DMS 273 (cell line): ENCODE results near the gene ASPA.
"Not testable (repeated sequence)": the region's sequence is repeated elsewhere in the genome, so short reads cannot be mapped to it uniquely, and the experiment has no call there.

Source experiments
- DNase-seq: peaks from one replicate; lab custom pipeline; 2025; ENCODE audit not compliant: unreplicated experiment; lab: John Stamatoyannopoulos, UW

Gene ASPA

DNA sequence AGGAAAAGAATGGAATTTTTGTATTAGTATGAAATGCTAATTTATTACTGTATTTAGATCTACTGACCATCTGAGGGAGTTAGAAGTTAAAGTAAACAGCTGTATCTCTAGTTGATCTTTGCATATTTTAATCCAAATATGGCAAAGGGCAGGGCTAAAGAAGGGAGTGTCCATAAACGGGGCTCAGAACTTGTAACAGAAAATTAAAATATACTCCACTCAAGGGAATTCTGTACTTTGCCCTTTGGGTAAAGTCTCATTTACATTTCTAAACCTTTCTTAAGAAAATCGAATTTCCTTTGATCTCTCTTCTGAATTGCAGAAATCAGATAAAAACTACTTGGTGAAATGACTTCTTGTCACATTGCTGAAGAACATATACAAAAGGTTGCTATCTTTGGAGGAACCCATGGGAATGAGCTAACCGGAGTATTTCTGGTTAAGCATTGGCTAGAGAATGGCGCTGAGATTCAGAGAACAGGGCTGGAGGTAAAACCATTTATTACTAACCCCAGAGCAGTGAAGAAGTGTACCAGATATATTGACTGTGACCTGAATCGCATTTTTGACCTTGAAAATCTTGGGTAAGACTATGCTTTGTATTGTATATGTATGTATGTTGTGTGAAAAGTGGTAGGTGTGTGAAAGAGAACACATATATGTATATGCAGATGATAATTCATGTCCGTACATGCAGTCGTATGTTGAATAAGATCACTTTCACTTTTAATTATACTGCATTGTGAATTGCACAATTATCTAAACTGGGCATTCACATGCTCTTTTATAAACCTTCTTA lies at the start of gene ASPA:
ASPA (plus strand) TSS at position 186 of the 799 bp plus-strand sequence; CDS start at position 349, 163 bp downstream.
- no peak for DNase-seq

DNA sequence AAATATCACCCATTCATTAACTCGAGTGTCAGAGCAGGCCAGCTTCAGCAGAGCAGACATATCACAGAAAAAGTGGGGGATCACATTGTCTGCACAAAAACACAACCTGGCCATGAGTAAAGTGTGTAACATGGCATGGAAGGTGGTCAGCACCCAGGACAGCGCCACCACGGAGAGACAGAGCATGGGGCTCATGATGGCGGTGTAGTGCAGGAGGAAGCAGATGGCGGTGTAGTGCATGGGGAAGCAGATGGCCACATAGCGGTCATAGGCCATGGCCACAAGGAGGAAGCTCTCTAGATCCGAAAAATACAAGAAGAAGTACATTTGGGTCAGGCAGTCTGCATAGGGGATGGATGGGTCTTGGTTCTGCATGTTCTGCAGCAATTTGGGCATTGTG lies 42.6 kb upstream of the ASPA start:
- peak; percentile 1 for DNase-seq

DNA sequence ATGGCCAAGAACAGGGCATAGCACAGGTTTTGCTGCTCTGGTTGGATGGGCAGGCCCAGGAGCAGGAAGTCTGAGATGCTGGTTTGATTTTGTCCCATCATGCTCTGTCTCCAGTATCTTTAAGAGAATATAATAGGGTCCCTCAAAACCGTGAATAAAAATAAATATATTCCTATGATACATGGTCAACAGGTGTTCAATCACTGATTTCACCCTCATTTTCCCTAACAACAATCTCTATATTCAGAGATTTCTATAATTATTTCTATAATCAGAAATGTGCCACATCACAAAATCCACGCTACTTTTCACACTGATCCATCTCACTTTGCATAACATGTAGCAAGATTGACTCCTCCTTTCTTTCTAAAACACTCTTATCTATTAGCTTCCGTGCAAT lies 42.1 kb upstream of the ASPA start, which contains the start of gene OR1E2:
OR1E2 (minus strand) TSS at position 101 of the 400 bp plus-strand sequence; CDS start at position 101, 0 bp downstream.
- no peak for DNase-seq

DNA sequence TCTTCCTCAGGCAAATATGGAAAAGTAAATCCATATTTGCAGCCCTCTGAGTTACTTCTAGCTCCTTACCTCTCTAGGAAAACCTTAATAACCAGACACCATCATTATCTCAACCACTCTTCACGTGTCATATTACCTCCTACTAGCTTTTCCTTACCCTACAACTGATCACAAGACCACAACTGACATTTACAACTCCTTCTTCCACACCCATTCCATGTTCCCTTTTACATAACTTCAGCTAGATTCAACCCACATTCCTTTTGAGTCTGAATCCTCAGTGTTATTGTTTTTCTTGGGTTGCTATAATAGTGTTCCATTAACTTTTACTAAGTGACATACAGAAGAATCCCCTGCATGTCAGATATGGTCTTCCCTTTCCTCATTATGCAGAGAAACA lies 37.4 kb upstream of the ASPA start:
- no peak for DNase-seq

DNA sequence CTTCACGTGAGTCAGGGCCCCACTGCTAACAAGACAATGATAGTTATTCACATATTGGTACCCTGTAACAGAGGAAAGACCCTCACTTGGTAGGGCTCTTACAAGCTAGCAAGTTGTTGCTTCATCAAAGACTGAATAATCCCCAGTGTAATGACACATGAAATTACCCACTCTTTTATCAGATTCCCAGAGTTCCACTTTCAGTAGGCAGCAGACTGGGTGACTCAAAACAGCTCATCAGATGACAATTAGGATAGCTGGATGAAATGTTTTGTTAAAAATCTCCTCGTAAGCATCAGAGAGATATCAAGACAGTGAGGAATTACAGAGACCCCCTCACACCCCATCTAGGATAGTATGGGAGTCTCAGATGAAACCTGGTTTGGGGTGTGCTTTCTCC lies 35.3 kb upstream of the ASPA start:
- no peak for DNase-seq

DNA sequence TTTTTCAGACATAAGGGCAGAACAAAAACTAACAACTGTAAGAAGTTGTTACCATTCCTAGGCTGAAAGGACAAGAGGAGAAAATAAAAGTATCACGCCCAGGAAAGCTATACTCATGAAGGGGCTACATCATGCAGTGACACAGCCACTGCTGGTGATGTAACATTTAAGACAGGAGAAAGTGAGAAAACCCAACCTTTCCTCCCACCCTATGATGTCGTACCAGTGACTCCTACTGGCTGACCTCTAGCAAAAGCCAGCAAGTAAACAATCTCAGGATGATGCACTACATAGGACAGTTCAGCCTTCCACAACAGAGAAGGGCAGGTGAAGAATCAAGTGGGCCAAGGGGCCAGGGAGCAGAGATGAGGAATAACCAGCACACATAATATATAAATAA lies 28.2 kb upstream of the ASPA start:
- peak; percentile 5 for DNase-seq

DNA sequence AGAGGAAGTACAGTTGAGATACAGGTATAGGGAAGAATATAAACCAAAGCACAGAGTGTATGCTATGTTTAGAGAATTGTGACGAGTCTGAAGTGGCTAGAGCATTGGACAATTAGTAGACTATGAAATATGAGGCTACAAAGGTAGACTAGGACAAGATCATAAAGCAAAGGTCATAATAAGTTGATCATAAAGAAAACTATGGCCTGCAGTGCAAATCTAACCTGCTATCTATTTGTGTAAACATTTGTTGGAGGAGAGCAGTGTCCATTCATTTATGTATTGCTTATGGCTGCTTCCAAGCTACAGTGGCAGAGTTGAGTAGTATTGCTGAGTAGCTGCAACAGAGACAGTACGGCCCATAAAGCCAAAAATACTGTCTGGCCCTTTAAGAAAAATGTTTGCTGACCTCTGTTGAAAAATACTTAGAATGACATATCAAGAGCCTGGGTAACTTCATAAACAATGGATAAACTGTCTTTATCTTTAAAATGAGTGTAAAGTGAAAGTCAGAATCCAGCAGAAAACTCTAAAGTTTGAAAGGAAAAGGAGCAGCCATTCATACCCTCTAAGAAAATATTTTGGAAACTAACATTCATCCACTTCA lies 27.6 kb upstream of the ASPA start:
- DNase-seq, result no peak

DNA sequence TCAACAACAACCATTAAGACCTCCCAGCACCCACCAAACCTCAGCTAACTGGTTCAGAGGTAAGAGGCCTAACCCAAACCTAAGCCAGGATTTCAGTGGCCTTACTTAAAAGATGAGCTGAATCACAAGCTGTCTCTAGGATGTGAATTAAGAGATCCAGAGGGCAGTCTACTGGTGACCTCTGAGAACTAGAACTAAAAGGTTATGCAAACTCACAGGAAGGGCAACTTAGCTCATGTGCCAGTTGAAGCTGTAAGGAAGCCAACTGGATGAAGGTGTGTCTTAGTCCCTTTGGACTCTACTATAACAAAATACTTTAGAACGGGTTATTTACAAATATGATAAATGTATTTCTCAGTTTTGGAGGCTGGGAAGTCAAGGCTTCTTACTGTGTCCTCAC lies 9.4 kb upstream of the ASPA start:
- DNase-seq, result not testable (repeated sequence)

DNA sequence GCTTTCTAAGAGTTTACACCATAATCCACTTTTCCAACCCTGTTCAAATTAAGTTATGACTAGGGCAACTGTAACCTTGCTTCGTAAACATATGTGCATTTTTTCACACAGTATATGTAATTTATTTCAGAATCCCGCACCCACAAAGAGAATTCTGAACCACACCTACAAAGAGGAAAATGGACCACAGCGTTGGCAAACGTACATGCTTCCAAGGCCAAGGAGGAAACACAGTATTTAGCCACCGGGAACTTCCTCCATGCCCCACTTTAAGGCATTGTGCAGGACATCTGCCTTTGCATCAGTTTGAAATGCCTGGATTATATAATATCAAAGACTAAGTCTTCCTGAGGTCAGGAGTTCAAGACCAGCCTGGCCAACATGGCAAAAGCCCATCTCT lies 6.3 kb upstream of the ASPA start:
- DNase-seq, result no peak

DNA sequence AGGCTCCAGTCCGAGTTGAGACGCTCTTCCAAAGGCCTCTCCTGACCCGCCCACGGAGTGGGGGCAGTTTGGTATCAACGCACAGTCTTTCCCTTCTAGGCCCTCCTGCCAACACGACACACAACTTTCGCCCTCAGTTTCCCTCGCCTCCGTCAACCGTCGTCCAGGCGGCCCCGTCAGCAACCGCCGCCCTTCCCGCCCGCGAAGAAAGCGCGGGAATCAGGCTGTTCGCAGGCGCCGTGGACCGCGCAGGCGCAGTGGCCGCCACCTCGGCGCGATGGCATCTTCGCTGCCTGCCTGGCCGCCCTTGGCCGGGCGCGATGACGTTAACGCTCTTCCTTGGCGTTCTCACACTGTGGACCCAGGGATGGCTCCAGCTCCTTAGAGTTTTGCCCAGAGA lies 4.2 kb upstream of the ASPA start, which contains the start of gene SPATA22:
SPATA22 (minus strand) TSS at position 221 of the 400 bp plus-strand sequence. CDS start 2,494 bp downstream, outside the sequence.
- no peak for DNase-seq

DNA sequence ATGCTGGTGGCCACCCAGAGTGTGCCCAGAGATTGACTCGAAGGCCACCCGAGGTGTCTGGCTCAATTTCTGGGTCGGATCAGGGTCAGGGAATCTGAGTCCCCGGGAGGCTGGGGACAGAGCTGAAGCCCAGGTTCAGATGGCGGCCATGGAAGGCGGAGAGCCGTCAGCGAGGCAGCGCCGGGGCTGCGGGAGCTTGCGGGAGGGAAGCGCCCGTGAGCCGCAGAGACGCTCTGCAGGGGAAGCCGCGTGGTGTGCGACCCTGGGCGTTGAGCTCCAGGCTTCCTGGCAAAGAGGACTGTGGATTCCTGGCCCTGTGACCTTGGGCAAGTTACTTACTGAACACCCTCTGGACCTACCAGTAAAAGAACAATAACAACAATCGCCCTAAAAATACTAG lies 3.7 kb upstream of the ASPA start:
- no peak for DNase-seq

DNA sequence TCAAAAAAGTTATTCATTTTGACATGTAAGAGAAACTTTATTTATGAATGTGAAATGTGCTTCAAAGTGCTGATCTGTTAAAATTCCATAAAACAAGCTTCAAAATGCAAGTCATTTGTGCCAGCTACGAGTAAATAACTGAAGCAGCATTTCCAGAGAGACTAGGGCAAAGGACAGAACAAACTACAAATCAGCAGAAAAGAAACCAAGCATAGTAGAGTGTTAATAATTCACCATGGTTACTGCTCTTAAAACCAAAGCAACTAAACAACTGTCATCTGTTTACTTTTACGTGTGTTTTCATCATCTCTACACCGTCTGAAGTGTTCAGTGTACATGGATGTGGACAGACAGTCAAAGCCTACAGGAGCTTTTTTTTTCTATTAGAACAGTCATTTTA lies 1.6 kb upstream of the ASPA start:
- DNase-seq, result no peak

DNA sequence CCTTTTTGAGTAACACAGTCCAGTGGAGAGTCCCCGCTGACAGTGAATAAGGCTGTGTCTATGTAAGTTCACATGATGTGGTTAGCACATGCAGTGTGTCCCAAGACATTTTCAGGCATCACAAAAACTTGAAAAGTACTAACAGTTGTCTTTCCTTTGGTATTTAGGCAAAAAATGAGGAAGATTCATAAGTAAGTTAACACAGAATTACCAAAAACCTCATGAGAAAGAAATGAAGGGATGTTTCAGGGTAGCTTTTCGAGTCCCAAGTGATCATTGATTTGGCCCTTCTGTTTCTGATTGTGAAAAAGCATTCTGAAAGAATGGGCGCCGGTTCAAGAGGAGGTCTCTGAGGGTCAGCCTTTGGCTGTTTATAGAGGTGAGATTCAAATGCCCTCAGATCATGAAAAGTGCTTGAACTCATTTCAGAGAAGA lies 529 bp upstream of the ASPA start:
- no peak for DNase-seq

DNA sequence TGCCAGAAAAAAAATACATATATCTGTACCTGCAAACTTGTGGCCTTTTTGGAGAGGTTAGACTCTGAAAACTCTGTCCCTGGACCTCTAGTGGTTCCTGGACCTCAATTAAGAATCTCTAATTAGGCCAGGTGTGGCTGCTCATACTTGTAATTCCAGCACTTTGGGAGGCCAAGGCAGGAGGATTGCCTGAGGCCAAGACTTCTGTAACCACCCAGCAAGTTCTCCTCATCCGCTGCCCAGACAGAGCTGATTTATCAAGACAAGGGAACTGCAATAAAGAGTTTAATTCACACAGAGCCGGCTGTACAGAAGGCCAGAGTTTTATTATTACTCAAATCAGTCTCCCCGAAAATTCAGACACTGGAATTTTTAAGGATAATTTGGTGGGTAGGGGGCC lies 4.2 kb downstream of the ASPA start:
- DNase-seq, result no peak

DNA sequence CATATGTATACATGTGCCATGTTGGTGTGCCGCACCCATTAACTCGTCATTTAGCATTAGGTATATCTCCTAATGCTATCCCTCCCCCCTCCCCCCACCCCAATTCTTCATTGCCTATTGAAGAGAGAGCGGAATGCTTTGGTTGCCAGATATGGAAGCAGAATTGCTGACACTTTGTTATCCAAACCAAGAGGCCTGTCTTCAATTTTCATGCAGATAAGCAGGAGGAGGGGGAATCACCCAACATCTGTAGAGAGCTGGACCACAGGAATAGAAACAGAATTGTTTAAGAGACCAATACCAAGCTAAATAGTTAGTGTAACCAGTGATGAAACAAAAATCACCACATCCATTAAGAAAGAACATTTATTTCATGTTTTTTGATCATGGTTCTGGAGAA lies 7.1 kb downstream of the ASPA start:
- DNase-seq, result no peak

DNA sequence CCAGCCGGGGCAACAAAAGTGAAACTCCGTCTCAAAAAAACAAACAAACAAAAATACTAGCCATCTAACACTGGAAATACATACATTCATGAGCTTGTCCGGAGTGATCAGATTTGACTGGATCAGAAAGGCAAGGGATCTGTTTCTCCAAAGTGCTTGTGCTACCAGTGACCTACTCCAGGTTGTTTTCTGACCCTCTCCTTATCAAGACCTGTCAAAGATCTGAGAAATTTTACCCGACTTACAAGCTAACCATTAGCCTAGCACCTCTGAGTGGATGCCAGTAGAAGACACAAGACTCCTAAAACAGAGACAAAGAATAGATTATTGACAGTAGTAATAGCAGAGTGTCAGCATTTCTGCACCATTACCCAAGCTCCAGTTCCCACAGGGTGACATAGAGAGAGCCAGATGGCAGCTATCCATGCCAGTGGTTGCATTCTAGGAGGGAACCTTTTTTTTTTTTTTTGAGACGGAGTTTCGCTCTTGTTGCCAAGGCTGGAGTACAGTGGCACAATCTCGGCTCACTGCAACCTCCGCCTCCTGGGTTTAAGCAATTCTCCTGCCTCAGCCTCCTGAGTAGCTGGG lies 9.8 kb downstream of the ASPA start:
- peak; percentile 32 for DNase-seq

DNA sequence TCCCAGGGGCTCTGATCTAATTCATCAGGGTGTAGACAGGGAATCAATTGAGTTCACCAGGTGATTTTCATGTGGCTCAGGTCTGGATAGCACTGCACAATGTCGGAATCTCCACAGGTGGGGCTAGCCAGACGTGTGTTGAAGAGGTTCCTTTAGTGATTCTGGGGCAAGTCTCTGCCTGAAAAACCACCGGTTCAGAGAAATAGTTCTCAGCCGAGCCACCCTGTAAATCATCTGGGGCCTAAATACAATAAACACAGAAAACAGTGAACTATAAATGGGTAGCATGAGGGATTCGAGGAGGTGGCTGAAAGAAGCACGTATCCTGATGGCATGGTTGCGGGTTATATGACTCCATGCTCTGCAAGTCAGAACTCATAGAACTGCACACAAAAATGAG lies 21.3 kb downstream of the ASPA start:
- DNase-seq, result no peak

DNA sequence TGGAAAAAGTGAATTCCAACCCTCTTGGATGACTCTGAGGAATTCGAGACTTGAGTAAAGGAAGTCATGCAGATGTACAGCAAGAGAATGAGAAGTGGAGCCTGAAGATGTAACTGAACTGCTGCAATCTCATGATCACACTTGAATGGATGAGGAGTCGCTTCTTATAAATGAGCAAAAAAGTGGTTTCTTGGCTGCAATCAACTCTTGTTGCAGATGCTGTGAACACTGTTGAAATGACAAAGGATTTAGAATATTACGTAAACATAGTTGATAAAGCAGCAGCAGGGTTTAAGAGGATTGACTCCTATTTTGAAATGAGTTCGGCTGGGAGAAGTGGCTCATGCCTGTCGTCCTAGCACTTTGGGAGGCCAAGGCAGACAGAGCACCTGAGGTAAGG lies 25.5 kb downstream of the ASPA start:
- no peak for DNase-seq

DNA sequence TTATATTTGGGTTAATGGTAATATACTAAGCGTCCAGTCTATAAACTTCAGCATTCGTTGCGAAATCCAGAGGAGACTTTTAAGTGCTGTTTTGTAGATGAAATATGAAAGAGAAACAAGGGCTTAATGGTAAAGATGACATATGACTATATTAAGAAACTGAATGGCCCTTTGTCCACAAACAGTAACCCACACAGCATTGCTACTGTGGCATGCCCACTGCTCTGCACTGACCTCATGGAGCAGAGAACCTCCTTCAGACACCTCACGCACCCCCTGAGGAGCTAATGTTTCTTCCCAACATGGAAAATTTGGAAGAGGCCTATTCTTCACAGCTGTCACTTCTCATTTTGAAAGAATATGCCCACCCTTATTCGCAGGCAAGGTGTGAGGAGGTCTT lies 26.7 kb downstream of the ASPA start:
- no peak for DNase-seq

DNA sequence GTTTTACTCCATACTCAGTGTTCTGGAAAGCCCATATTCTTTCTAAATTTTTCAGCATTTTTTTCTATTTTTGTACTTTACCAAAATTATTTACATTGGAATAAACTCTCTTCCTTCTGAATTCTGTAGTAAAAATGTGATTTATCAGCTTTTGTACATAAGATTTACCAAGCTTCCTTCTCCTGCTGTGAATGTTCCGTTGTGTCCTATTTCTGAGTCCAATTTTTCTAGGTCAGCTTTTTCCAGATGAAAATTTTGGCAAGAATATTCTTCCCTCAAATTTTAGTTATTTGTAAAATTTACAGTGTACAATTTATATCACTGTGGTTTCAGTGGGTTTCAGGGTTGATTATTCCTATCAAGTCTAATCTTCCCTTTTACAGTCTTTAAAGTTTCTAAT lies 27.5 kb downstream of the ASPA start:
- no peak for DNase-seq

DNA sequence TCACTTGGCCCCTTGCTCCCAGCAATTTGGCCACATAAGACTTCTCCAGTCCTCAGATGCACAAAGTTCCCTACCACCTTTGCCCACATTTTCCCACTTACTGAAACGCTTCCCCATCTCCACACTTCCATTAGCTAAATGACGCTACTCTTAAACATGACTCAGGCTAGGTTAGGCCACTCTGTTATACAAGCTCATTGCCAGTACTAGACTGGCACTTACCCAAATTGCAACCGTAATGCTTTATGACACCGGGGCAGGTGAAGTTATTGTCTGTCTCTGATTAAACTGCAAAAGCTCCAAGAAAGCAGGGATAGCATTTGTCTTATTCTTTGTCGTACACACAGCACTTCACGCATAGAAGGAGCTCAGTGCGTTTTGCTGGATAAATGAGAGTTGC lies 29.2 kb downstream of the ASPA start:
- DNase-seq, result no peak

DNA sequence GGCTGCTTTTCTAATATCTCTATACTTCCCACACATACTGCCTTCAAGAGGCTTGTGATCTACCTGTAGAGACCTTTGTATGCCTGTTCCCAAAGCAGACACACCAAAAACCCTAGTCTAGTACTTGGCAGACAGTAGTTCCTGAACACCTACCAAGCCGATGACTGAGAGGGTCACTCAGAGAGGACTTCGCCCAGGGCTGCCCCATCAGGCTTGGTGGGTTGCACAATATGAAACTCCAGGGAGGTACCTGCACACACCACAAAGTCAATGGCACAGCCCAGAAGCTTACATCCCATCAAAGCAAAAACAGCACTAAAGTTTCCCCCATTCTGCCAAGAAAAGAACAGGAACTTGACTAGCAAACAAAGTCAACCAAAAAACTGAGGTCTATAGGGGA lies 30.3 kb downstream of the ASPA start:
- DNase-seq, result no peak
